ENCODE results near the gene PIK3C2A. TPM values are rescaled to one million over a fixed set of nuclear protein-coding genes. Genes with fewer than 3 reads are reported as not detected.
A peak's percentile ranks its signal among the peaks of the same experiment; 100 is the strongest.

PIK3C2A gene
- total and polyA plus RNA-seq, 2 of the 8 experiments (the other 6 are each of a cell fraction or from before 2014, with no cell fraction given): 20.1 to 127 TPM

DNA sequence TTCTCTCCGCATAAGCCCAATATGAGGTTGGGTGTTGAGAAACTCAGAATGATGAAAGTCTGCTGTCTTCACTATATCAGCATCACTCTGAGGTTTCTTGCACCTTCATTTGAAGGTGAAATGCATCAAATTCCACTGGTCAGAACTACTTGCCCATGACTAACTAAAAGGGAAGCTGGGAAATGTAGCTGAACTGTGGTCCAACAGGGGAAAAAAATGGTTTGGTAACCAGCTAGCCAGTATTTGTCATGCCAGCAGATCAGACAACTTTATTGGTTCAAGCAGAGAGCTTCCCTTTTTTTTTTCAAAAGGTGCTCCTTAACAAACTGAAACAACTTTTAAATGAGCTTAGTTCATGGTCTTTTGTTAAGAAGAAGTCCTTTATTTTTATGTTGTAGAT lies 14.2 kb upstream of the PIK3C2A start:
- Histone ChIP-seq H3K14ac (ENCODE audit: insufficient read length) (no peak overlapping the region), H3K9ac (replicated peaks in 1 of 4; ENCODE audit: extremely low read depth in 1 of 4, low read depth in 3 of 4, low read length in 3 of 4) (peak overlapping the region in 1 of 4 experiments; percentile 8; a peak in 1 of 7 replicates), H3K27ac (ENCODE audit: low read depth, low read length) (no peak overlapping the region), H3K18ac (ENCODE audit: extremely low read depth, low read length) (no peak overlapping the region), H3K4me1 (replicated peaks in 1 of 4; ENCODE audit: control insufficient read depth in 3 of 4, insufficient read depth in 4 of 4, low read length in 3 of 4) (no peaks in the 10 kb centered on the region), H3K9me3 (ENCODE audit: insufficient read depth in 2 of 2, low read depth in 1 of 2, low read length in 1 of 2) (no peaks in the 10 kb centered on the region), H2BK5ac (ENCODE audit: low read depth, low read length) (no peak overlapping the region), H3K4me2 (ENCODE audit: insufficient read depth in 1 of 2, low read depth in 2 of 2, low read length in 2 of 2) (no peak overlapping the region), H3K56ac (replicated peaks; ENCODE audit: insufficient read length, low read depth, low read length) (no peak overlapping the region), H3K79me1 (ENCODE audit: low read depth, low read length) (no peaks in the 10 kb centered on the region), H2BK120ac (replicated peaks; ENCODE audit: low read depth, low read length) (no peak overlapping the region), H4K91ac (replicated peaks; ENCODE audit: insufficient read length, low read length) (no peak overlapping the region), H4K20me1 (replicated peaks in 1 of 2; ENCODE audit: control insufficient read depth in 1 of 2, insufficient read depth in 2 of 2, low read length in 2 of 2) (peaks cover 0 to 2% of the 10 kb centered on the region in 2 experiments), H3K4me3 (ENCODE audit: extremely low read depth in 1 of 4, insufficient read depth in 2 of 4, low read depth in 3 of 4, low read length in 4 of 4) (no peak overlapping the region), H3K4ac (replicated peaks; ENCODE audit: insufficient read length, low read depth, low read length) (no peak overlapping the region), H3K79me2 (ENCODE audit: control insufficient read depth in 1 of 2, insufficient read depth in 2 of 2, low read length in 2 of 2) (no peaks in the 10 kb centered on the region), H2AK5ac (ENCODE audit: low read depth, low read length) (no peak overlapping the region), H2AFZ (ENCODE audit: low read length) (no peak overlapping the region), H2BK20ac (ENCODE audit: low read length) (no peak overlapping the region), H3K23me2 (ENCODE audit: low read depth, low read length) (no peaks in the 10 kb centered on the region), H4K5ac (ENCODE audit: insufficient read length, low read depth, low read length) (no peak overlapping the region), H2BK15ac (ENCODE audit: low read length) (no peak overlapping the region), H3K36me3 (ENCODE audit: control insufficient read depth in 2 of 4, insufficient read depth in 4 of 4, low read length in 3 of 4) (no peaks in the 10 kb centered on the region), H3K23ac (ENCODE audit: insufficient read length) (no peak overlapping the region), H2BK12ac (ENCODE audit: low read depth, low read length) (no peak overlapping the region), H4K8ac (ENCODE audit: extremely low read depth, insufficient read depth, low read length) (no peak overlapping the region), H3K27me3 (replicated peaks in 1 of 4; ENCODE audit: control insufficient read depth in 3 of 4, extremely low read depth in 1 of 4, insufficient read depth in 3 of 4, low read length in 3 of 4) (no peaks in the 10 kb centered on the region)
- CTCF ChIA-PET (ENCODE audit: partially characterized antibody): interaction anchor here (0.7 to 1.2 kb wide), 3 partner anchors 14 to 341 kb away, joined by 3 read pairs; partner anchors contain the start of gene PIK3C2A
- no peak for FAIRE-seq
- DNase-seq (ENCODE audit: low read depth in 1 of 2, low spot score in 2 of 2): no peak
- POLR2A ChIA-PET (ENCODE audit: partially characterized antibody): interaction anchor here (2.0 kb wide), 1 partner anchor 11 kb away, joined by 6 read pairs; no protein-coding TSS in a partner anchor
- 94% methylated on average over 1 of the region's 1 CpG; no CpG with 5 or more reads in 1 of the 2 experiments for WGBS, 2 experiments (ENCODE audit: extremely low coverage in 1 of 2, insufficient coverage in 1 of 2, insufficient read length in 1 of 2, insufficient replicate concordance in 2 of 2, low coverage in 1 of 2, low lambda C conversion rate in 2 of 2, missing lambda C conversion rate in 1 of 2)
- TF ChIP-seq, protein P1, sequence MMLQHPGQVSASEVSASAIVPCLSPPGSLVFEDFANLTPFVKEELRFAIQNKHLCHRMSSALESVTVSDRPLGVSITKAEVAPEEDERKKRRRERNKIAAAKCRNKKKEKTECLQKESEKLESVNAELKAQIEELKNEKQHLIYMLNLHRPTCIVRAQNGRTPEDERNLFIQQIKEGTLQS (IDR thresholded peaks at IDR 0.05; ENCODE audit: insufficient read depth, low read depth, low read length): no peak
- no peak for TF ChIP-seq SP1 (IDR thresholded peaks at IDR 0.05; ENCODE audit: low read depth, low read length)
- no peak for TF ChIP-seq HDAC2 (IDR thresholded peaks at IDR 0.05; ENCODE audit: borderline replicate concordance in 1 of 2, low read depth in 2 of 2, low read length in 2 of 2)
- TF ChIP-seq CBX8 (IDR thresholded peaks at IDR 0.05; ENCODE audit: borderline replicate concordance, low read depth, low read length): no peak
- TF ChIP-seq EZH2 (IDR thresholded peaks at IDR 0.05; ENCODE audit: low read depth, low read length, severe bottlenecking): no peak
- no peak for TF ChIP-seq KDM4A (IDR thresholded peaks at IDR 0.05; ENCODE audit: low read depth, low read length, severe bottlenecking)
- TF ChIP-seq GTF2F1 (IDR thresholded peaks at IDR 0.05; ENCODE audit: borderline replicate concordance, low read depth, low read length): no peak
- no peak for TF ChIP-seq ASH2L (IDR thresholded peaks at IDR 0.05; ENCODE audit: low read length)

Measured in H1 (cell line).